ENCODE measurements around the gene CLDN22.

CLDN22 gene

GRCh38 chr4:183352546-183352945 is 32.5 kb upstream of the CLDN22 start:
- H3K9ac ChIP-seq (ENCODE audit: low read depth, low read length) = no peak overlapping the region
- H3K36me3 ChIP-seq (ENCODE audit: insufficient read depth, low read length) = no peaks in the 10 kb centered on the region
- no peaks in the 10 kb centered on the region for H3K9me3 ChIP-seq (ENCODE audit: control insufficient read depth, insufficient read depth, low read length)
- H3K4me1 ChIP-seq (ENCODE audit: insufficient read depth, low read length) = no peaks in the 10 kb centered on the region

GRCh38 chr4:183350317-183351071 is 30.4 kb upstream of the CLDN22 start:
- no peaks in the 10 kb centered on the region for H3K36me3 ChIP-seq (ENCODE audit: insufficient read depth, low read length)
- no peaks in the 10 kb centered on the region for H3K9me3 ChIP-seq (ENCODE audit: control insufficient read depth, insufficient read depth, low read length)
- no peak overlapping the region for H3K9ac ChIP-seq (ENCODE audit: low read depth, low read length)
- H3K4me1 ChIP-seq (ENCODE audit: insufficient read depth, low read length) = no peaks in the 10 kb centered on the region

DNA sequence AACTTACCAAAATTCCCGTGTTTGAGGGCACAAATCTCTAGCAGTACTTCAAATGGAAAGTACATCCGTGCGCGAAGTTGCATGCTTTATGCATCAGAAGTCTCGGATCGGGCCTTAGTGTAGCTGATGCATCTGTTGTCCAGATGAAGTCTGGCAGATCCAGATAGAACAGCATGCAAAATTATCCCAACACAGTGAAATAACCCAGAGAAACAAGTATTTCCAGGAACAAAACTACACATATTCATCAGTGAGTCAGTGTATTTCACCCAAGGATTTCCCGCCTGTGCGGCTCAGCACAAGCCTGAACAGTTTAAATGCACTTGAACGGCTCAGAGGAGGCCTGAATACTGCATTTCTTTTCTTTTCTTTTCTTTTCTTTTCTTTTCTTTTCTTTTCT is 29.6 kb upstream of the CLDN22 start:
- H3K9ac ChIP-seq (ENCODE audit: low read depth, low read length) = no peak overlapping the region
- no peaks in the 10 kb centered on the region for H3K4me1 ChIP-seq (ENCODE audit: insufficient read depth, low read length)
- no peaks in the 10 kb centered on the region for H3K9me3 ChIP-seq (ENCODE audit: control insufficient read depth, insufficient read depth, low read length)
- H3K36me3 ChIP-seq (ENCODE audit: insufficient read depth, low read length) = no peaks in the 10 kb centered on the region

GRCh38 chr4:183348706-183349659 is 28.9 kb upstream of the CLDN22 start:
- Histone ChIP-seq H3K36me3 (ENCODE audit: insufficient read depth, low read length) (no peaks in the 10 kb centered on the region), H3K9me3 (ENCODE audit: control insufficient read depth, insufficient read depth, low read length) (no peaks in the 10 kb centered on the region), H3K4me1 (ENCODE audit: insufficient read depth, low read length) (no peaks in the 10 kb centered on the region), H3K9ac (ENCODE audit: low read depth, low read length) (no peak overlapping the region)

DNA sequence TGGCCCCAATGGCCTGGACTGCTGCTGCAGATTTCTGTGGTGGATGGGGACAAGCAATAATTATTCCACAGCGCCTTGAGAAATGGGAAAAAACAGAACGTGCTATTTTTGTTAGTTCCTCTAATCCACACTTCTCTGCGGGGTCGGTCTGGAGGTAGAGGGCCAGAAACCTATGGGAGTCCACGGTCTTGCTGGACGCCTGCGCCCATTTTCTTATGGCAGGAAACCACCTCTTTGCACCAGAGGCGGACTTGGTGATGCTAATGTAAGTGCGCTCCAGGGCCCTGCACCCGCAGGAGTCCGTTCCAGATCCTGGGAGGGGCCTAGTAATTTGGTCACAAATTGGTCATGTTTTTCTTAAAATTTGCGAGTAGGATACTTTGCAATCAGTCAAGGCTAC is 28.1 kb upstream of the CLDN22 start:
- H3K9me3 ChIP-seq (ENCODE audit: control insufficient read depth, insufficient read depth, low read length) = no peaks in the 10 kb centered on the region
- no peaks in the 10 kb centered on the region for H3K4me1 ChIP-seq (ENCODE audit: insufficient read depth, low read length)
- no peak overlapping the region for H3K9ac ChIP-seq (ENCODE audit: low read depth, low read length)
- no peaks in the 10 kb centered on the region for H3K36me3 ChIP-seq (ENCODE audit: insufficient read depth, low read length)

DNA sequence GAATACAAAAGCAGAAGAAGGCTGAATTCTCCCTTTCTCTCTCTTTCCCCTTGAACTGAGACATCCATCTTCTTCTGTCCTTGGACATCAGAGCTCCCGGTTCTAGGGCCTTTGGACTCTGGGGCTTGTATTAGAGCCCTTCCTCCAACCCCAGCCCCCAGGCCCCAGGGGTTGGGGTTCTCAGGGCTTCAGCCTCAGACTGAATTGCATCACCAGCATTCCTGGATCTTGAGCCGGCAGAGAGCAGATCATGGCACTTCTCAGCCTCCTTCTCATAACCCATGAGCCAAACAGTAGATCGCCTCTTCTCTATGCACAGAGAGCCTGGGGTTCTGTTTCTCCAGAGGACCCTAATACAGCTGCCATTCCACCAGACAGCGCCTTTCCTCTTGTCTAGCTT is 27.5 kb upstream of the CLDN22 start:
- Histone ChIP-seq H3K4me1 (ENCODE audit: insufficient read depth, low read length) (no peaks in the 10 kb centered on the region), H3K36me3 (ENCODE audit: insufficient read depth, low read length) (no peaks in the 10 kb centered on the region), H3K9ac (ENCODE audit: low read depth, low read length) (no peak overlapping the region), H3K9me3 (ENCODE audit: control insufficient read depth, insufficient read depth, low read length) (no peaks in the 10 kb centered on the region)

GRCh38 chr4:183347146-183347545 is 27.1 kb upstream of the CLDN22 start:
- Histone ChIP-seq H3K4me1 (ENCODE audit: insufficient read depth, low read length) (no peaks in the 10 kb centered on the region), H3K36me3 (ENCODE audit: insufficient read depth, low read length) (no peaks in the 10 kb centered on the region), H3K9me3 (ENCODE audit: control insufficient read depth, insufficient read depth, low read length) (no peaks in the 10 kb centered on the region), H3K9ac (ENCODE audit: low read depth, low read length) (no peak overlapping the region)

DNA sequence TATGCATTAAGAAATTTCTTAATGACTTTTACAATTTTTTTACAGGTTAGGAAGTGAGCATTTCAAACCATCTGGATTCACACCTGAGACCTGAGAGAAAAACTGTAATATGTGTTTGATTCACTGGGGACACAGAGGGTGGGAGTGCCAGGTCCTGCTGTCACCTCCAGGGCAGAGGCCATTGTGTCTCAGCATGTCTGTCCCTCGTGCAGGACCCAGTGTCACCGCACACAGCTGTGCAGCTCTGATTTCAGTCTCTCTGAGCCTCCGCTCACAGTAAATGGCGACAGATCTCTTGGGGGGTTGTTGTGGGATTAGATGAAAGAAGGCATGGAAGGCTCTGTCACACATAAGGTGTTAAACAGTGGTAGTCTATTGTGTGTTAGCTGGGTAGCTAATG is 25.2 kb upstream of the CLDN22 start:
- Histone ChIP-seq H3K9me3 (ENCODE audit: control insufficient read depth, insufficient read depth, low read length) (no peaks in the 10 kb centered on the region), H3K4me1 (ENCODE audit: insufficient read depth, low read length) (no peaks in the 10 kb centered on the region), H3K36me3 (ENCODE audit: insufficient read depth, low read length) (no peaks in the 10 kb centered on the region), H3K9ac (ENCODE audit: low read depth, low read length) (no peak overlapping the region)

DNA sequence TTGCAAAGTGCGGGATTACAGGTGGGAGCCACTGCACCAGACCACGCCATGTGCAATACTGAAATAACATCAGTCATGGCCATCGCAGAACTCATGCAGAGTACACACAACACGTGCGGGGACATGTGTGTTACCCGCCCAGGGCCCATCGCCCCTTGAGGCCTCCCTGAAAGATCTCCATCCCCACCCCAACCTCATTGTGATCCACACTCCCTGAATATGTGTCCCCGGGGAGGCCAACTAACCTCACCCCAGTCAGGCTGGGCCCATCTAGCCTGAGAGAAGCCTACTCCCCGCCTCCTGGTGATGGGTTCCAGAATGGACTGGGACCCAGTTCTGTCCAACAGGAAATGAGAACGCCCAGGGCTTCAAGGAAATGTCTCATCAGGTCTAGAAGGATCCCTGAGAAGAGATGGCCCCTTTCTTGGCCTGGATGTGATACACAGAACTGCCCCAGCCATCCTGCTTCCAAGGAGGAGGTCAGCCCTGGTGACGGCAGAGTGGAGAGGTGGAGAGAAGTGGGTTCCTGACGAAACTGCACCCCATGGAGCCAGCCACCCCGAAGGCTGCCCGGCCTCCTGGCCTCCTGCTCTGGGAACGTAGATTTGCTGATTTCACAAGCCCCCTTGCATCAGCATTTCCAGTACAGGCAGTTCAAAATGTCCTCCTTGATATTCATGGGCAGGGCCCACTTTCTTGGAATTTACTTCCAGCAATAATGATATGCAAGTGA is 24.6 kb upstream of the CLDN22 start:
- Histone ChIP-seq H3K9me3 (ENCODE audit: control insufficient read depth, insufficient read depth, low read length) (no peaks in the 10 kb centered on the region), H3K9ac (ENCODE audit: low read depth, low read length) (no peak overlapping the region), H3K4me1 (ENCODE audit: insufficient read depth, low read length) (no peaks in the 10 kb centered on the region), H3K36me3 (ENCODE audit: insufficient read depth, low read length) (no peaks in the 10 kb centered on the region)

DNA sequence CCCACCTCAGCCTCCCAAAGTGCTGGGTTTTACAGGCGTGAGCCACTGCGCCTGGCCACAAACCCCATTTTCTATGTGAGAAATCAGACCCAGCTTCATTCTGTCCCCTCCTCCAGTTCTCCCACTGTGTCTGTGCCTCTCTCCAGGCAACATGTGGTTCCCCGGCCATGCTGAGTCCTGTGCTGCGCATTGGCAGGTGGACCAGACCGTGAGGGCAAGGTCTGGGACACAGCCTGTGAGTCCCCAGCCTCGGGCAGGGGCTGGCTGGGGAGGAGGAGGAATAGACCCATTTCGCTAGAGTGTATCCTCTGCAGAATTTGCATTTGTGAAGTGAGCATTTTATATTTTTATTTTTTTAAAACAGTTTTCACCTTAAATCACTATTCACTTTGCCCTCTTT is 23.7 kb upstream of the CLDN22 start:
- Histone ChIP-seq H3K4me1 (ENCODE audit: insufficient read depth, low read length) (no peaks in the 10 kb centered on the region), H3K9ac (ENCODE audit: low read depth, low read length) (no peak overlapping the region), H3K36me3 (ENCODE audit: insufficient read depth, low read length) (no peaks in the 10 kb centered on the region), H3K9me3 (ENCODE audit: control insufficient read depth, insufficient read depth, low read length) (no peaks in the 10 kb centered on the region)

- Histone ChIP-seq H3K36me3 (ENCODE audit: insufficient read depth, low read length) (no peaks in the 10 kb centered on the region), H3K9me3 (ENCODE audit: control insufficient read depth, insufficient read depth, low read length) (no peaks in the 10 kb centered on the region), H3K4me1 (ENCODE audit: insufficient read depth, low read length) (no peaks in the 10 kb centered on the region), H3K9ac (ENCODE audit: low read depth, low read length) (no peak overlapping the region; the same call in 1 of the 2 replicates)
Observed at GRCh38 chr4:183342541-183343533, 22.8 kb upstream of the CLDN22 start.

- H3K36me3 ChIP-seq (ENCODE audit: insufficient read depth, low read length) = no peaks in the 10 kb centered on the region
- H3K4me1 ChIP-seq (ENCODE audit: insufficient read depth, low read length) = no peaks in the 10 kb centered on the region
- no peaks in the 10 kb centered on the region for H3K9me3 ChIP-seq (ENCODE audit: control insufficient read depth, insufficient read depth, low read length)
- H3K9ac ChIP-seq (ENCODE audit: low read depth, low read length) = no peak overlapping the region
Observed at GRCh38 chr4:183337833-183338232, 17.8 kb upstream of the CLDN22 start.

- H3K4me1 ChIP-seq (ENCODE audit: insufficient read depth, low read length) = no peaks in the 10 kb centered on the region
- no peaks in the 10 kb centered on the region for H3K36me3 ChIP-seq (ENCODE audit: insufficient read depth, low read length)
- H3K9me3 ChIP-seq (ENCODE audit: control insufficient read depth, insufficient read depth, low read length) = no peaks in the 10 kb centered on the region
- H3K9ac ChIP-seq (ENCODE audit: low read depth, low read length) = no peak overlapping the region
Observed at GRCh38 chr4:183337349-183337748, 17.3 kb upstream of the CLDN22 start.

Data from ES-I3 (cell line).